MCF 10A (cell line): ENCODE results near the gene SYNPO. TPM values are rescaled to one million over a fixed set of nuclear protein-coding genes. Genes with fewer than 3 reads are reported as not detected.

Experiments used
- BruUV-seq: library from RNA; stranded (reverse); fragments of 400-500 nt; replicated peaks from 2 replicates; lab custom pipeline; 2021; lab: Mats Ljungman, UMichigan
- CTCF ChIA-PET: fragments of 300-600 bp; sonication (Branson Sonifier 250); formaldehyde crosslinking; extraction: SDS; loops from one replicate; lab custom pipeline; 2021; ENCODE audit warnings: antibody characterized with exemption, inconsistent platforms; lab: Yijun Ruan, JAX
- POLR2A ChIA-PET: fragments of 300-600, 350-650 bp; sonication (Branson Sonifier 250); formaldehyde crosslinking; extraction: SDS; loops from one replicate; lab custom pipeline; 2020; ENCODE audit warnings: antibody characterized with exemption, inconsistent platforms; lab: Yijun Ruan, JAX
- DNase-seq: peaks from one replicate; pipeline ENCODE4 v3.0.0-alpha.2; 2018; ENCODE audit not compliant: unreplicated experiment
- H3K27ac Mint-ChIP-seq: one replicate; pipeline ENCODE4 v1.8.0; 2022; ENCODE audit warnings: mild to moderate bottlenecking, low read depth, mixed read lengths; ENCODE audit not compliant: unreplicated experiment
- H3K27me3 Mint-ChIP-seq: one replicate; pipeline ENCODE4 v1.8.0; 2022; ENCODE audit warnings: mixed read lengths; ENCODE audit not compliant: insufficient read depth, unreplicated experiment
- H3K36me3 Mint-ChIP-seq: one replicate; pipeline ENCODE4 v1.8.0; 2022; ENCODE audit warnings: mild to moderate bottlenecking, moderate library complexity, mixed read lengths; ENCODE audit not compliant: insufficient read depth, unreplicated experiment
- H3K4me1 Mint-ChIP-seq: one replicate; pipeline ENCODE4 v1.8.0; 2022; ENCODE audit warnings: mixed read lengths; ENCODE audit not compliant: insufficient read depth, unreplicated experiment
- H3K4me3 Mint-ChIP-seq: one replicate; pipeline ENCODE4 v1.8.0; 2022; ENCODE audit warnings: mild to moderate bottlenecking, moderate library complexity, mixed read lengths; ENCODE audit not compliant: unreplicated experiment
- H3K9me3 Mint-ChIP-seq: one replicate; pipeline ENCODE4 v1.8.0; 2022; ENCODE audit warnings: mixed read lengths; ENCODE audit not compliant: unreplicated experiment
- CTCF ChIP-seq: fragments of 200-600 bp; IDR thresholded peaks from one replicate; pipeline ENCODE4 v1.8.0; 2022; ENCODE audit warnings: antibody characterized with exemption, mild to moderate bottlenecking; ENCODE audit not compliant: unreplicated experiment
- intact Hi-C: fragments of 100-400 bp; cut with micrococcal nuclease; formaldehyde crosslinking; loops from 2 replicates; pipeline ENCODE4 v1.14.1; 2022
- total RNA-seq: library from RNA; stranded (reverse); gene quantifications from 2 replicates; pipeline ENCODE4 v1.2.3, GENCODE V29; 2022

Gene SYNPO
- total RNA-seq, 1 experiment from 2014 or later = 6.3 TPM

- no TSS peak for BruUV-seq
- ChIA-PET POLR2A (interaction anchor here (0.6 kb wide), 1 partner anchor 178 kb away, joined by 3 read pairs; no protein-coding TSS in a partner anchor), CTCF (interaction anchor here (0.9 to 1.2 kb wide), 2 partner anchors 10 to 12 kb away, joined by 3 read pairs; partner anchors contain the start of gene MYOZ3)
- no peak for DNase-seq
- Mint-ChIP-seq H3K27me3 (no peaks in the 10 kb centered on the region), H3K4me3 (no peak overlapping the region), H3K9me3 (no peaks in the 10 kb centered on the region), H3K27ac (no peak overlapping the region), H3K4me1 (peaks cover 14% of the 10 kb centered on the region), H3K36me3 (no peaks in the 10 kb centered on the region)
- intact Hi-C loops = no loop called here
- TF ChIP-seq CTCF = no peak
Measured at GRCh38 chr5:150671509-150672236, 31.2 kb downstream of the SYNPO start.

DNA sequence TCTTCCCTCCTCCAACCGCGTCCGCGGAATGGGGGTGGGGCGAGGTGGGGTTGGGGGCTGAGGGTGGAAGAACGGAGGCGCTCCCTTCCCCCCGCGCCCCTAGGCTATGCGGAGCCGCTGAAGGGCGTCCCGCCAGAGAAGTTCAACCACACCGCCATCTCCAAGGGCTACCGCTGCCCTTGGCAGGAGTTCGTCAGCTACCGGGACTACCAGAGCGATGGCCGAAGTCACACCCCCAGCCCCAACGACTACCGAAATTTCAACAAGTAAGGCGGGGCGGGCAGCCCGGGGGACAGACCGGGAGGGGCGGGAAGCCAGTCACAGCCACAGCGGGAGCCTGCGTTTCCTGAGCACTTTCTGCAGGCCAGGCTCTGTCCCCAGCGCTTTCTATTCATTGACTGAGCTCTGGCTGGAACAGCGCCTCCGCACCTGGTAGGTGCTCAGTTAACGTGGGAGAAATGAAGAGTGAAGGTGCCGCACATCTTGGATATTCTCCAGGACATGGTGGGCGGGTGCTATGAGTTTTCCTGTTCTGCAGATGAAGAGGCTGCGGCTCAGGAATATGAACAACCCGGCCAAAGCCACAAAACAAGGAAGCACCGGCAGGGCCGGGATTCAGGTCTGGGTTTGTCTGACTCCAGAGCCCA is 31.9 kb downstream of the SYNPO start:
- intact Hi-C loops = no loop called here
- no peak for TF ChIP-seq CTCF
- no TSS peak for BruUV-seq
- ChIA-PET CTCF (interaction anchor here (0.6 to 1.5 kb wide), 3 partner anchors 15 to 112 kb away, joined by 3 to 4 read pairs (median 4); no protein-coding TSS in a partner anchor), POLR2A (interaction anchor here (0.5 to 0.6 kb wide), 2 partner anchors 23 to 179 kb away, joined by 3 read pairs; no protein-coding TSS in a partner anchor)
- Mint-ChIP-seq H3K27ac (no peak overlapping the region), H3K36me3 (no peaks in the 10 kb centered on the region), H3K4me1 (peaks cover 14% of the 10 kb centered on the region), H3K4me3 (peak overlapping the region; percentile 51), H3K27me3 (no peaks in the 10 kb centered on the region), H3K9me3 (no peaks in the 10 kb centered on the region)
- DNase-seq = peak; percentile 65

- Mint-ChIP-seq H3K4me1 (peaks cover 14% of the 10 kb centered on the region), H3K27ac (no peak overlapping the region), H3K4me3 (peak overlapping the region; percentile 51), H3K27me3 (no peaks in the 10 kb centered on the region), H3K9me3 (no peaks in the 10 kb centered on the region), H3K36me3 (no peaks in the 10 kb centered on the region)
- CTCF ChIA-PET = interaction anchor here (0.6 to 1.5 kb wide), 5 partner anchors 16 to 113 kb away, joined by 3 to 5 read pairs (median 4); no protein-coding TSS in a partner anchor
- no peak for TF ChIP-seq CTCF
- POLR2A ChIA-PET = interaction anchor here (0.5 kb wide), 1 partner anchor 23 kb away, joined by 3 read pairs; no protein-coding TSS in a partner anchor
- DNase-seq = no peak
- BruUV-seq = no TSS peak
- intact Hi-C loops = no loop called here
Measured at GRCh38 chr5:150672884-150673275, 32.4 kb downstream of the SYNPO start.

DNA sequence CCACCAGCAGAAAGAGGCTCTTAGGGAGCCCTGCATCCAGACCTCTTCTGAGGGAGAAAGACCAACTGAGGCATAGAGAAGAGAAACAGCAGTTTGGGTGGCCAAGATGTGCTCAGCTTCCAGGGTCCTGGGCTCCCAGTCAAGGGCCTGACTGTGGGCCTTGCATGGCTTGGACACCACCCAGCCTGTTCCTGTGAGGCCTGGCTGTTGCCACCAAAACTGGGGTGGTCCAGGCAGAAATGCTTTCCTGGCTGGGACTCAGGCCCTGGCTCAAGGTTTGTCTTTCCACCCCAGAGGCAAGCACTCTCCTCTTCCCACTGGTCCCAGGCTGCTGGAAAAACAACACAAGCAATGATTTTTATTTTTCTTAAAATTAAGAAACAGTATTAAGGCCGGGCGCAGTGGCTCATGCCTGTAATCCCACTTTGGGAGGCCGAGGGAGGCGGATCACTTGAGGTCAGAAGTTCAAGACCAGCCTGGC is 33.9 kb downstream of the SYNPO start:
- BruUV-seq = no TSS peak
- CTCF ChIA-PET = interaction anchor here (0.5 to 1.2 kb wide), 5 partner anchors 16 to 176 kb away, joined by 3 to 5 read pairs (median 3); no protein-coding TSS in a partner anchor
- H3K4me1 Mint-ChIP-seq = peaks cover 14% of the 10 kb centered on the region
- no peaks in the 10 kb centered on the region for H3K36me3 Mint-ChIP-seq
- no peak overlapping the region for H3K27ac Mint-ChIP-seq
- H3K27me3 Mint-ChIP-seq = no peaks in the 10 kb centered on the region
- DNase-seq = no peak
- intact Hi-C loops = no loop called here
- no peak overlapping the region for H3K4me3 Mint-ChIP-seq
- POLR2A ChIA-PET = interaction anchor here (1.4 kb wide), 1 partner anchor 27 kb away, joined by 3 read pairs; the partner anchor contains the start of gene RBM22
- H3K9me3 Mint-ChIP-seq = no peaks in the 10 kb centered on the region
- TF ChIP-seq CTCF = no peak
